Duodenal mucosa (tissue), 2 donors: ENCODE results near the gene MAFG.

Source experiments
- H3K27ac ChIP-seq: one replicate; pipeline ENCODE4 v1.7.0; 2013; ENCODE audit warnings: low read depth, low read length
- H3K27me3 ChIP-seq, 2 donors: one replicate each; pipeline ENCODE4 v1.7.0; 2013; ENCODE audit warnings: low read length in 2 of 2, control low read depth in 1 of 2; ENCODE audit not compliant: insufficient read depth in 2 of 2, control insufficient read depth in 1 of 2
- H3K36me3 ChIP-seq, 2 donors: one replicate each; pipeline ENCODE4 v1.7.0; 2013; ENCODE audit warnings: low read length in 2 of 2, control low read depth in 1 of 2; ENCODE audit not compliant: insufficient read depth in 2 of 2, control insufficient read depth in 1 of 2
- H3K4me1 ChIP-seq, 2 donors: one replicate each; pipeline ENCODE4 v1.7.0; 2013; ENCODE audit warnings: low read length in 2 of 2, control low read depth in 1 of 2; ENCODE audit not compliant: insufficient read depth in 2 of 2, control insufficient read depth in 1 of 2
- H3K4me3 ChIP-seq, 2 donors: one replicate each; pipeline ENCODE4 v1.7.0; 2013; ENCODE audit warnings: low read length in 2 of 2, low read depth in 1 of 2
- H3K9ac ChIP-seq, 2 donors: one replicate each; pipeline ENCODE4 v1.7.0; 2013; ENCODE audit warnings: low read length in 2 of 2, low read depth in 1 of 2
- H3K9me3 ChIP-seq, 2 donors: one replicate each; pipeline ENCODE4 v1.7.0; 2013; ENCODE audit warnings: low read length in 2 of 2, control low read depth in 1 of 2; ENCODE audit not compliant: control insufficient read depth in 1 of 2

MAFG gene

GRCh38 chr17:81934850-81935708, 7.5 kb upstream of the MAFG start:
- no peak overlapping the region for H3K27ac ChIP-seq
- peaks cover 7 to 18% of the 10 kb centered on the region in 2 donors for H3K4me1 ChIP-seq
- H3K27me3 ChIP-seq = no peaks in the 10 kb centered on the region
- H3K4me3 ChIP-seq = no peak overlapping the region
- H3K36me3 ChIP-seq = no peaks in the 10 kb centered on the region
- no peak overlapping the region for H3K9ac ChIP-seq
- no peaks in the 10 kb centered on the region for H3K9me3 ChIP-seq

- no peaks in the 10 kb centered on the region for H3K36me3 ChIP-seq
- H3K9ac ChIP-seq = no peak overlapping the region
- H3K9me3 ChIP-seq = no peaks in the 10 kb centered on the region
- peaks cover 7 to 20% of the 10 kb centered on the region in 2 donors for H3K4me1 ChIP-seq
- H3K27me3 ChIP-seq = peaks cover 1 to 2% of the 10 kb centered on the region in 2 donors
- H3K4me3 ChIP-seq = no peak overlapping the region
- no peak overlapping the region for H3K27ac ChIP-seq
Observed at GRCh38 chr17:81934098-81934757, 6.7 kb upstream of the MAFG start.

- Histone ChIP-seq H3K4me3 (no peak overlapping the region), H3K27ac (no peak overlapping the region), H3K4me1 (peaks cover 7 to 26% of the 10 kb centered on the region in 2 donors), H3K9ac (no peak overlapping the region), H3K9me3 (no peaks in the 10 kb centered on the region), H3K36me3 (no peaks in the 10 kb centered on the region), H3K27me3 (peaks cover 6 to 12% of the 10 kb centered on the region in 2 donors)
Observed at GRCh38 chr17:81933178-81933699, 5.7 kb upstream of the MAFG start.

GRCh38 chr17:81932333-81932983, 4.9 kb upstream of the MAFG start:
- Histone ChIP-seq H3K4me3 (no peak overlapping the region), H3K9me3 (no peaks in the 10 kb centered on the region), H3K27me3 (peaks cover 6 to 12% of the 10 kb centered on the region in 2 donors), H3K27ac (no peak overlapping the region), H3K9ac (no peak overlapping the region), H3K4me1 (peaks cover 7 to 29% of the 10 kb centered on the region in 2 donors), H3K36me3 (no peaks in the 10 kb centered on the region)

- Histone ChIP-seq H3K36me3 (no peaks in the 10 kb centered on the region), H3K27me3 (peaks cover 6 to 12% of the 10 kb centered on the region in 2 donors), H3K27ac (no peak overlapping the region), H3K9me3 (no peaks in the 10 kb centered on the region), H3K9ac (no peak overlapping the region), H3K4me1 (peaks cover 7 to 26% of the 10 kb centered on the region in 2 donors), H3K4me3 (no peak overlapping the region)
Observed at GRCh38 chr17:81931557-81932332, 4.2 kb upstream of the MAFG start.

- peaks cover 9 to 24% of the 10 kb centered on the region in 2 donors for H3K4me1 ChIP-seq
- peaks cover 6 to 12% of the 10 kb centered on the region in 2 donors for H3K27me3 ChIP-seq
Observed at GRCh38 chr17:81931189-81931556, 3.6 kb upstream of the MAFG start.

GRCh38 chr17:81930142-81931125, 2.9 kb upstream of the MAFG start:
- Histone ChIP-seq H3K36me3 (no peaks in the 10 kb centered on the region), H3K27me3 (peaks cover 6 to 12% of the 10 kb centered on the region in 2 donors), H3K27ac (no peak overlapping the region), H3K9me3 (no peaks in the 10 kb centered on the region), H3K4me3 (no peak overlapping the region), H3K4me1 (peaks cover 14 to 32% of the 10 kb centered on the region in 2 donors), H3K9ac (no peak overlapping the region)

More at GRCh38 chr17:81931189-81931556, 3.6 kb upstream of the MAFG start:
- H3K9me3 ChIP-seq = no peaks in the 10 kb centered on the region
- no peak overlapping the region for H3K9ac ChIP-seq
- H3K27ac ChIP-seq = no peak overlapping the region
- H3K36me3 ChIP-seq = no peaks in the 10 kb centered on the region
- no peak overlapping the region for H3K4me3 ChIP-seq

GRCh38 chr17:81929253-81930141, 2.0 kb upstream of the MAFG start:
- Histone ChIP-seq H3K27ac (no peak overlapping the region), H3K4me1 (peaks cover 23 to 41% of the 10 kb centered on the region in 2 donors), H3K27me3 (peaks cover 6 to 12% of the 10 kb centered on the region in 2 donors), H3K36me3 (no peaks in the 10 kb centered on the region), H3K9me3 (no peaks in the 10 kb centered on the region), H3K9ac (no peak overlapping the region), H3K4me3 (no peak overlapping the region)
